ENCODE data around the gene NET1.

DNA sequence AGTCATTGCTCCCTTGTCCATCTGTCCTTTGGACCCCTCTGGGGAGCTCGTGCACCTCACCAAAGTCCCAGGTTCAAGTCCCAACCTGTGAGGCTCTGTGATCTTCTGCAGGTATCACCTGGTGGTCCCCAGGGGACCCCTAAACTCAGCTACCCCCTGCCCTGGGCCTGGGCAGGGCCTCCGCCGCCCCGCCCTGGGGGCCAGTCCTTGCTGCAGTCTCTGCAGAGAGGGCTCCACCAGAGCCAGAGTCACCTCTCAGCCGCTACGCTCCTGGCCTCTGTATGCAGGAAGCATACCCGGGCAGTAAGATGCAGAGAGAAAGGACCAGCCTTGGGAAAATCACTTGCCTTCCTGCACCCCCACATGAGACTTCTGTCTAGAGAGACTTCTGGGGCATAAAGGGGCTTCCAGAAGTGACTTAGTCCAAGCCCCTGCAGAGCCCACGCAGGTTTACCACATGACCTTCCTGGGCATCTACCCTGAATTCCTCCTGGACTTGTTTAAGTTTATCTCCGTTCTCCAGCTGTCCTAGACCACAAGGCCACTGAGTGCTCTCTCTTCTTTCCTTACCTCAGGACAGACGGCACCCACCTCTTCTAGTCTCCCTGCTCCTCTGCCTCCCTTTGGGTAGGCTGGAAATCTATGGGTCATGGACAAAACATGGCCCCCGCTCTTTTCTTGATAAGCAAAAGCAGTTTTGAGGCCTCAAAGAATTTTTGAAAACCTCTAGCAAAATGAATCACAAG, 65.8 kb downstream of the NET1 start:
- TF ChIP-seq, protein P1, sequence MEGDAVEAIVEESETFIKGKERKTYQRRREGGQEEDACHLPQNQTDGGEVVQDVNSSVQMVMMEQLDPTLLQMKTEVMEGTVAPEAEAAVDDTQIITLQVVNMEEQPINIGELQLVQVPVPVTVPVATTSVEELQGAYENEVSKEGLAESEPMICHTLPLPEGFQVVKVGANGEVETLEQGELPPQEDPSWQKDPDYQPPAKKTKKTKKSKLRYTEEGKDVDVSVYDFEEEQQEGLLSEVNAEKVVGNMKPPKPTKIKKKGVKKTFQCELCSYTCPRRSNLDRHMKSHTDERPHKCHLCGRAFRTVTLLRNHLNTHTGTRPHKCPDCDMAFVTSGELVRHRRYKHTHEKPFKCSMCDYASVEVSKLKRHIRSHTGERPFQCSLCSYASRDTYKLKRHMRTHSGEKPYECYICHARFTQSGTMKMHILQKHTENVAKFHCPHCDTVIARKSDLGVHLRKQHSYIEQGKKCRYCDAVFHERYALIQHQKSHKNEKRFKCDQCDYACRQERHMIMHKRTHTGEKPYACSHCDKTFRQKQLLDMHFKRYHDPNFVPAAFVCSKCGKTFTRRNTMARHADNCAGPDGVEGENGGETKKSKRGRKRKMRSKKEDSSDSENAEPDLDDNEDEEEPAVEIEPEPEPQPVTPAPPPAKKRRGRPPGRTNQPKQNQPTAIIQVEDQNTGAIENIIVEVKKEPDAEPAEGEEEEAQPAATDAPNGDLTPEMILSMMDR (IDR thresholded peaks at IDR 0.05) = no peak
- TF ChIP-seq POLR2AphosphoS5 (IDR thresholded peaks at IDR 0.05) = no peak

Data from esophagus muscularis mucosa (tissue), 3 donors.